Mesenchymal stem cell (in vitro differentiated cells and primary cell): ENCODE data around the gene CDH23.

Experiments
- DNase-seq: peaks from one replicate; pipeline ENCODE4 v3.0.0-alpha.2; 2013
- H2AFZ ChIP-seq: one replicate; pipeline ENCODE4 v1.6.1; 2013; ENCODE audit warnings: low read depth, mild to moderate bottlenecking, control low read depth, inconsistent platforms, low read length, moderate library complexity
- H2AK5ac ChIP-seq: 2 replicates; pipeline ENCODE4 v1.6.1; 2013; ENCODE audit warnings: low read length, moderate library complexity, mild to moderate bottlenecking, inconsistent platforms; ENCODE audit not compliant: severe bottlenecking
- H2BK120ac ChIP-seq: one replicate; pipeline ENCODE4 v1.6.1; 2013; ENCODE audit warnings: low read depth, mild to moderate bottlenecking, inconsistent platforms, low read length, moderate library complexity
- H2BK12ac ChIP-seq, 2 experiments: one replicate each; pipeline ENCODE4 v1.6.1; 2013; ENCODE audit warnings: inconsistent platforms in 2 of 2, low read length in 2 of 2, mild to moderate bottlenecking in 2 of 2, moderate library complexity in 2 of 2, control low read depth in 1 of 2
- H2BK15ac ChIP-seq: one replicate; pipeline ENCODE4 v1.6.1; 2013; ENCODE audit warnings: mild to moderate bottlenecking, low read depth, inconsistent platforms; ENCODE audit not compliant: poor library complexity, severe bottlenecking
- H2BK5ac ChIP-seq: 2 replicates; pipeline ENCODE4 v1.6.1; 2013; ENCODE audit warnings: low read depth, mild to moderate bottlenecking, low read length, control low read depth, inconsistent platforms; ENCODE audit not compliant: poor library complexity, severe bottlenecking
- H3K14ac ChIP-seq, 2 experiments: one replicate each; pipeline ENCODE4 v1.6.1; 2013; ENCODE audit warnings: inconsistent platforms in 2 of 2, low read length in 2 of 2, control low read depth in 1 of 2, mild to moderate bottlenecking in 1 of 2, moderate library complexity in 1 of 2
- H3K18ac ChIP-seq, 2 experiments: one replicate each; pipeline ENCODE4 v1.6.1; 2013; ENCODE audit warnings: inconsistent platforms in 2 of 2, low read length in 2 of 2, control low read depth in 1 of 2, low read depth in 1 of 2, mild to moderate bottlenecking in 1 of 2
- H3K23ac ChIP-seq, 2 experiments: one replicate each; pipeline ENCODE4 v1.6.1; 2013; ENCODE audit warnings: inconsistent platforms in 2 of 2, low read length in 2 of 2, mild to moderate bottlenecking in 2 of 2, moderate library complexity in 2 of 2, control low read depth in 1 of 2
- H3K27ac ChIP-seq: 2 replicates; pipeline ENCODE4 v1.5.1; 2013; ENCODE audit warnings: mild to moderate bottlenecking, moderate library complexity, low read length, control low read depth, inconsistent platforms; ENCODE audit not compliant: poor library complexity, severe bottlenecking
- H3K27me3 ChIP-seq, 2 experiments: 2 replicates each; pipeline versions ENCODE4 v1.6.1 to v1.7.0; 2013; ENCODE audit warnings: low read length in 2 of 2, mild to moderate bottlenecking in 2 of 2, moderate library complexity in 2 of 2, control low read depth in 1 of 2, inconsistent platforms in 1 of 2; ENCODE audit not compliant: control insufficient read depth in 1 of 2, insufficient read depth in 1 of 2
- H3K36me3 ChIP-seq, 2 experiments: 2 replicates each; pipeline versions ENCODE4 v1.6.1 to v1.7.0; 2013; ENCODE audit warnings: low read length in 2 of 2, control low read depth in 1 of 2, inconsistent platforms in 1 of 2, low read depth in 1 of 2, mild to moderate bottlenecking in 1 of 2; ENCODE audit not compliant: insufficient read depth in 2 of 2, control insufficient read depth in 1 of 2
- H3K4ac ChIP-seq, 2 experiments: one replicate each; pipeline ENCODE4 v1.6.1; 2013; ENCODE audit warnings: inconsistent platforms in 2 of 2, low read length in 2 of 2, mild to moderate bottlenecking in 2 of 2, moderate library complexity in 2 of 2, control low read depth in 1 of 2, low read depth in 1 of 2
- H3K4me1 ChIP-seq: 2 replicates; pipeline ENCODE4 v1.6.1; 2013; ENCODE audit warnings: low read depth, low read length, control low read depth; ENCODE audit not compliant: control insufficient read depth, insufficient read depth
- H3K4me2 ChIP-seq: 2 replicates; pipeline ENCODE4 v1.6.1; 2013; ENCODE audit warnings: low read length, mild to moderate bottlenecking, inconsistent platforms; ENCODE audit not compliant: poor library complexity, severe bottlenecking
- H3K4me3 ChIP-seq, 2 experiments: 2 replicates each; pipeline versions ENCODE4 v1.5.1 to v1.7.0; 2013; ENCODE audit warnings: low read length in 2 of 2, mild to moderate bottlenecking in 2 of 2, control low read depth in 1 of 2, low read depth in 1 of 2; ENCODE audit not compliant: insufficient read depth in 1 of 2
- H3K79me1 ChIP-seq: replicated peaks from 2 replicates; pipeline ENCODE4 v1.6.1; 2013; ENCODE audit warnings: mild to moderate bottlenecking, control low read depth, low read length, inconsistent platforms; ENCODE audit not compliant: poor library complexity, severe bottlenecking
- H3K9ac ChIP-seq: 2 replicates; pipeline ENCODE4 v1.7.0; 2013; ENCODE audit warnings: mild to moderate bottlenecking, low read length, moderate library complexity
- H3K9me3 ChIP-seq: 2 replicates; pipeline ENCODE4 v1.7.0; 2013; ENCODE audit warnings: mild to moderate bottlenecking, low read length; ENCODE audit not compliant: control insufficient read depth
- H4K8ac ChIP-seq: one replicate; pipeline ENCODE4 v1.6.1; 2013; ENCODE audit warnings: inconsistent platforms, mild to moderate bottlenecking, low read length, moderate library complexity
- H4K91ac ChIP-seq: one replicate; pipeline ENCODE4 v1.6.1; 2013; ENCODE audit warnings: mild to moderate bottlenecking, low read length, inconsistent platforms
- WGBS: methylation state at CpG from one replicate; pipeline ENCODE4 v1.1.7; 2013; ENCODE audit warnings: mixed read lengths; 5-methylcytosine and 5-hydroxymethylcytosine counted together

Gene CDH23

GRCh38 chr10:71582019-71582418 is 185.3 kb downstream of the CDH23 start:
- 52% methylated on average over 3 of the region's 3 CpGs for WGBS

GRCh38 chr10:71582506-71583475 is 186.1 kb downstream of the CDH23 start:
- H2AK5ac ChIP-seq: no peak overlapping the region
- no peak overlapping the region for H2BK120ac ChIP-seq
- no peaks in the 10 kb centered on the region for H3K9me3 ChIP-seq
- peaks cover 12% of the 10 kb centered on the region for H3K4me1 ChIP-seq
- H3K18ac ChIP-seq: no peak overlapping the region
- no peak overlapping the region for H3K9ac ChIP-seq
- no peak overlapping the region for H2AFZ ChIP-seq
- no peak overlapping the region for H2BK15ac ChIP-seq
- H4K91ac ChIP-seq: no peak overlapping the region
- H3K23ac ChIP-seq: no peak overlapping the region
- H2BK12ac ChIP-seq: no peak overlapping the region
- H3K4me3 ChIP-seq: no peak overlapping the region
- no peak overlapping the region for H3K4ac ChIP-seq
- no peak overlapping the region for H2BK5ac ChIP-seq
- peaks cover 24 to 29% of the 10 kb centered on the region in 2 experiments for H3K27me3 ChIP-seq
- H4K8ac ChIP-seq: no peak overlapping the region
- DNase-seq: no peak
- H3K27ac ChIP-seq: no peak overlapping the region
- no peak overlapping the region for H3K14ac ChIP-seq
- WGBS: 74% methylated on average over 21 of the region's 21 CpGs
- no peaks in the 10 kb centered on the region for H3K36me3 ChIP-seq
- no peak overlapping the region for H3K4me2 ChIP-seq
- H3K79me1 ChIP-seq: no peaks in the 10 kb centered on the region

More at GRCh38 chr10:71582019-71582418, 185.3 kb downstream of the CDH23 start:
- H2AK5ac ChIP-seq: no peak overlapping the region
- H3K36me3 ChIP-seq: no peaks in the 10 kb centered on the region
- no peak overlapping the region for H2BK120ac ChIP-seq
- H3K9me3 ChIP-seq: no peaks in the 10 kb centered on the region
- H2BK12ac ChIP-seq: no peak overlapping the region
- DNase-seq: peak; percentile 46
- H3K9ac ChIP-seq: no peak overlapping the region
- H3K23ac ChIP-seq: no peak overlapping the region
- H3K4me3 ChIP-seq: no peak overlapping the region
- H2AFZ ChIP-seq: no peak overlapping the region
- no peak overlapping the region for H3K4me2 ChIP-seq
- H3K4ac ChIP-seq: no peak overlapping the region
- H2BK15ac ChIP-seq: no peak overlapping the region
- no peak overlapping the region for H3K18ac ChIP-seq
- H4K91ac ChIP-seq: no peak overlapping the region
- no peak overlapping the region for H4K8ac ChIP-seq
- peaks cover 25 to 37% of the 10 kb centered on the region in 2 experiments for H3K27me3 ChIP-seq
- no peak overlapping the region for H3K27ac ChIP-seq
- H3K79me1 ChIP-seq: no peaks in the 10 kb centered on the region
- no peak overlapping the region for H3K14ac ChIP-seq
- H3K4me1 ChIP-seq: peaks cover 12% of the 10 kb centered on the region
- H2BK5ac ChIP-seq: no peak overlapping the region

GRCh38 chr10:71584461-71584860 is 187.7 kb downstream of the CDH23 start:
- WGBS: 68% methylated on average over 4 of the region's 5 CpGs
- Histone ChIP-seq H3K14ac (no peak overlapping the region), H3K9me3 (no peaks in the 10 kb centered on the region), H2AFZ (no peak overlapping the region), H3K9ac (no peak overlapping the region), H2BK12ac (no peak overlapping the region), H3K18ac (no peak overlapping the region), H3K36me3 (no peaks in the 10 kb centered on the region), H2BK5ac (no peak overlapping the region), H2AK5ac (no peak overlapping the region), H3K4me2 (no peak overlapping the region), H3K4me1 (peaks cover 18% of the 10 kb centered on the region), H4K91ac (no peak overlapping the region), H3K4me3 (no peak overlapping the region), H4K8ac (no peak overlapping the region), H2BK15ac (no peak overlapping the region), H3K23ac (no peak overlapping the region), H3K27ac (no peak overlapping the region), H3K79me1 (no peaks in the 10 kb centered on the region), H2BK120ac (no peak overlapping the region), H3K4ac (no peak overlapping the region), H3K27me3 (peaks cover 14 to 19% of the 10 kb centered on the region in 2 experiments)
- peak; percentile 10 for DNase-seq

GRCh38 chr10:71584902-71585563 is 188.3 kb downstream of the CDH23 start:
- H3K4me1 ChIP-seq: peaks cover 22% of the 10 kb centered on the region
- peak; percentile 14 for DNase-seq
- WGBS: 88% methylated on average over 10 of the region's 10 CpGs
- H3K4ac ChIP-seq: no peak overlapping the region
- no peaks in the 10 kb centered on the region for H3K9me3 ChIP-seq
- H3K23ac ChIP-seq: no peak overlapping the region
- H4K91ac ChIP-seq: no peak overlapping the region
- H3K27ac ChIP-seq: no peak overlapping the region
- H3K36me3 ChIP-seq: no peaks in the 10 kb centered on the region
- H3K14ac ChIP-seq: no peak overlapping the region
- no peak overlapping the region for H3K9ac ChIP-seq
- H4K8ac ChIP-seq: no peak overlapping the region
- no peak overlapping the region for H2BK12ac ChIP-seq
- no peak overlapping the region for H2BK15ac ChIP-seq
- no peak overlapping the region for H3K18ac ChIP-seq
- no peak overlapping the region for H2AFZ ChIP-seq
- H3K27me3 ChIP-seq: peaks cover 9 to 18% of the 10 kb centered on the region in 2 experiments
- no peaks in the 10 kb centered on the region for H3K79me1 ChIP-seq
- no peak overlapping the region for H3K4me2 ChIP-seq
- H3K4me3 ChIP-seq: no peak overlapping the region
- no peak overlapping the region for H2BK5ac ChIP-seq
- no peak overlapping the region for H2AK5ac ChIP-seq
- H2BK120ac ChIP-seq: no peak overlapping the region
